NCI-H345 treated with DMSO at 0.1 percent for 48 hours (cell line): ENCODE data around the gene DNAH2.

ENCODE experiments used
- DNase-seq: peaks from one replicate; lab custom pipeline; 2025; ENCODE audit not compliant: unreplicated experiment; lab: John Stamatoyannopoulos, UW

Gene DNAH2

DNA sequence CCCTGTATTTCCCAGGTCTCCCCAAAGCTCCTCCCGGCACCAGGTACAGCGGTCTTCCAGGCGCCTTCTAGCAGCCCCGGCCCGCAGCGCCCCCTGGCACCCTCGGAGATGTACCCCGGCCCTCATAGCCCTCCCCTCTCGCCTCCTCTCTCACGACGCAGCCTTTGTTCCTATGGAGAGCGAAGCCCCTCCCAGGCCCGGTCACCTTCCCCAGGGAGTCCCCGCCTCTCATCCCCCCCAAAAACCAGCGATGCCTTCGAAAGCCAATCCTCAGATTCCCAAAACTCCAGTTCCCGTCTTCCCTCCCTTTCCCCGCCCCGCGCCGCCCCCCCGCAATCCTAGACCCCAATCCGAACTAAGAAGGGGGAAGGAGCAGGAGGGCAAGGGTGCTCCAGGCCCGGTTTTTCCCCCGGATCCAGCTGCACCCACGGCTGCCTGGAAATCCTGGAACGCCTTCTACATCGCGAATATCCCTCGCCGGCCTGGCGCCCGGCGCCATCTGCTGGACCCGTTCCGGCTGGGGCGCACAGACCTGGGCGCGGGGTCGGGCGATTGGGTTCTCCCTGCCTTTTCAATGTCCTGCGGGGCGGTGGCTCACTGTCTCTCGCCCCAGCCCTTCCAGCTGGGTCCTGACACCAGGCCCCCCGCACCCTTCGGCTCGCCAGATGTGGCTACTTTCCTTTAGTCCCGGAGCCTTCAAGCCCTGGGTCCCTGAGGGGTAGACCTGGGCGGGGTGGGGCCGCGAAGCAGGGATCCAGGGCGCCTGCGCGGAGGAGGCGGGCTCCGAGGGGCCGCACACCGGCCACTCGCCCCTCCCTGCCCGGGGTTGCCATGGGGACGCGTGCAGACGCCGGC lies at the start of gene DNAH2:
TSS of gene DNAH2 (plus strand) at position 844 of the 855 bp plus-strand sequence. CDS start 1,991 bp downstream, outside the sequence.
- DNase-seq: peak; percentile 65

- DNase-seq: no peak
Observed at GRCh38 chr17:7668482-7668881, 49.1 kb upstream of the DNAH2 start.

DNA sequence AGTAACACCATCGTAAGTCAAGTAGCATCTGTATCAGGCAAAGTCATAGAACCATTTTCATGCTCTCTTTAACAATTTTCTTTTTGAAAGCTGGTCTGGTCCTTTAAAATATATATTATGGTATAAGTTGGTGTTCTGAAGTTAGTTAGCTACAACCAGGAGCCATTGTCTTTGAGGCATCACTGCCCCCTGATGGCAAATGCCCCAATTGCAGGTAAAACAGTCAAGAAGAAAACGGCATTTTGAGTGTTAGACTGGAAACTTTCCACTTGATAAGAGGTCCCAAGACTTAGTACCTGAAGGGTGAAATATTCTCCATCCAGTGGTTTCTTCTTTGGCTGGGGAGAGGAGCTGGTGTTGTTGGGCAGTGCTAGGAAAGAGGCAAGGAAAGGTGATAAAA lies 44.3 kb upstream of the DNAH2 start:
- no peak for DNase-seq

DNA sequence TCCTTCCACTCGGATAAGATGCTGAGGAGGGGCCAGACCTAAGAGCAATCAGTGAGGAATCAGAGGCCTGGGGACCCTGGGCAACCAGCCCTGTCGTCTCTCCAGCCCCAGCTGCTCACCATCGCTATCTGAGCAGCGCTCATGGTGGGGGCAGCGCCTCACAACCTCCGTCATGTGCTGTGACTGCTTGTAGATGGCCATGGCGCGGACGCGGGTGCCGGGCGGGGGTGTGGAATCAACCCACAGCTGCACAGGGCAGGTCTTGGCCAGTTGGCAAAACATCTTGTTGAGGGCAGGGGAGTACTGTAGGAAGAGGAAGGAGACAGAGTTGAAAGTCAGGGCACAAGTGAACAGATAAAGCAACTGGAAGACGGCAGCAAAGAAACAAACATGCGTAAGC lies 42.6 kb upstream of the DNAH2 start:
- no peak for DNase-seq

DNA sequence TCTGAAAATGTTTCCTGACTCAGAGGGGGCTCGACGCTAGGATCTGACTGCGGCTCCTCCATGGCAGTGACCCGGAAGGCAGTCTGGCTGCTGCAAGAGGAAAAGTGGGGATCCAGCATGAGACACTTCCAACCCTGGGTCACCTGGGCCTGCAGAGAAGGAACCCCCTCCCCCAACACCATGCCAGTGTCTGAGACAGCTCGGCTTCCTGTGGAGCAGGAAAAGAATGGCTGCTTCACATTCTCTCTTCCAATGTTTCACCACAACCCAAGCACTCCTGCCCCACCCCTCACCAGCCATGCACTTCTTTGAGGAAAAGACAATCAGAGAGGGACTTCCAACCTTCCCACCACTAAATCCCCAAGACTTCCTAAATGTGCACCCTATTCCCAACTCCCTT lies 41.0 kb upstream of the DNAH2 start:
- no peak for DNase-seq

- DNase-seq: no peak
Observed at GRCh38 chr17:7677388-7678067, 40.0 kb upstream of the DNAH2 start.

GRCh38 chr17:7684851-7685532 lies 32.6 kb upstream of the DNAH2 start:
- DNase-seq: no peak

DNA sequence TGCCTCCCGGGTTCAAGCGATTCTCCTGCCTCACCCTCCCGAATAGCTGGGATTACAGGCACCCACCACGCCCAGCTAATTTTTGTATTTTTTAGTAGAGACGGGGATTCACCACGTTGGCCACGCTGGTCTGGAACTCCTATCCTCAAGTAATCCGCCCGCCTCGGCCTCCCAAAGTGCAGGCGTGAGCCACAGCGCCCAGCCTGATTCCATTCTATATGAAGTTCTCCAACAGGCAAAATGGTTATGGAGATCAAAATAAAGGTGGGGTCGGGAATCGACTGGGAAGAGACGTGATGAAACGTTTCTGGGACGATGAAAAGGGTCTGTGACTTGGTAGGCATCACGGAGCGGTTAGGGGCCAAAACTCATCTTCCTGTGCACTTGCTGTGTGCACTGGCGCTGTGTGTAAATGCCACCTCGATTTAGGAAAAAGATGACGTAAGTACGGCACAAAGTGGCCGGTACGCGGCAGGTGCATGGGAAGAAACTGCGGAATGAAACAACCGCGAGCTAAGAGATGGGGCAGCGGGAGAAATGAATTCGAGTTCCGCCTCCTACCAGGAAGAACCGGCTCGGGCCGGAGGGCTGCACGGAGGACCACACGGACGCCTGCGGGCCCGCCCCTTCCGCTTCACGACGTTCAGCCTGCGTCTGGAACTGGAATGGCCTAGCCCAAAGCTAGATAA lies 31.9 kb upstream of the DNAH2 start:
- DNase-seq: no peak

DNA sequence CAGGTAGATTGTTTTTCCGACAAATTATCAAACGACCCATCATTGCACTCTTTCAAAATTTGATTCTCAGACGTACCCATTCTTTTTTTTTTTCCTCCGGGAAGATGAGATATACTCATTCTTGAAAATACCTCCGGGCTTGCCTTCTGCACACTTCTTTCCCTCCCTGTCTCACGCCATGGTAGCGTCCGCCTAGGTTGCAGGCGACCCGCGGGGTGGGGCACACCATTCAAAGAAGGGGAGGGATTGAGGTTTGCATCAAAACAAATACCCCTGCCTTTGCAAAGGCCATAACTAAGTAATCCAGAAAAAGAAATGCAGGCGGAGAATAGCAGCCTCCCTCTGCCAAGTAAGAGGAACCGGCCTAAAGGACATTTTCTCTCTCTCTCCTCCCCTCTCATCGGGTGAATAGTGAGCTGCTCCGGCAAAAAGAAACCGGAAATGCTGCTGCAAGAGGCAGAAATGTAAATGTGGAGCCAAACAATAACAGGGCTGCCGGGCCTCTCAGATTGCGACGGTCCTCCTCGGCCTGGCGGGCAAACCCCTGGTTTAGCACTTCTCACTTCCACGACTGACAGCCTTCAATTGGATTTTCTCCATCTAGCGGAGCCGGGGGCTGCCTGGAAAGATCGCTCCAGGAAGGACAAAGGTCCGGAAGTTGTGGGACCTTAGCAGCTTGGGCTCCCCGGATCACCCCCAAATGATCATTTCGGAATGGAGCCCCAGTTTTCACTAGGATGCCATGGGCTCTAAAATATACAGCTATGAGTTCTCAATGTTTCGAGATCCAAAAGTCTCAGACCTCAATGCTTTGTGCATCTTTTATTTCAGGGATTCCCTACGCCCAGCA lies 31.1 kb upstream of the DNAH2 start:
- DNase-seq: peak; percentile 84

DNA sequence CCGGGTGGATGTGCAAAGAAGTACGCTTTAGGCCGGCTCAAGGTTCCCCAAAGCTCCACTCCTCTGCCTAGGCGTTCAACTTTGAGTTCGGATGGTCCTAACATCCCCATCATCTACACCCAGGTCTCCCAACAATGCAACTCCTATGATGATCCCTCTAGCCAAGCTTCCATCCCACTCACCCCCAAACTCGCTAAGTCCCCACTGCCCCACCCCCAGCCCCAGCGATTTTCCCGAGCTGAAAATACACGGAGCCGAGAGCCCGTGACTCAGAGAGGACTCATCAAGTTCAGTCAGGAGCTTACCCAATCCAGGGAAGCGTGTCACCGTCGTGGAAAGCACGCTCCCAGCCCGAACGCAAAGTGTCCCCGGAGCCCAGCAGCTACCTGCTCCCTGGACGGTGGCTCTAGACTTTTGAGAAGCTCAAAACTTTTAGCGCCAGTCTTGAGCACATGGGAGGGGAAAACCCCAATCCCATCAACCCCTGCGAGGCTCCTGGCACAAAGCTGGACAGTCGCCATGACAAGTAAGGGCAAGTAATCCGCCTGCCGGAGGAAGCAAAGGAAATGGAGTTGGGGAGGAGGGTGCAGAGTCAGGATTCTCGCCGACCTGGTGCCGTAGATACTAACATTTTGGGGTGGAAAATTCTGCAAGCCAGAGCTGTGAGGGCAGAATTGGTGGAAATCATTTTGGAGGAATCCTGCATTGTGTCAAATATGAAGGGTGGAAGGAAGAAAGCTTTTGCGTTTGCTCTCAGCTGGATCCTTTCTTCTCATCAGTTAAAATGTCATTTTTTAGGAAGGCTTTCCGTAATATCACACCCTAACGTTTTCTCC lies 30.3 kb upstream of the DNAH2 start, which contains the start of gene TP53:
TSS of gene TP53 (minus strand) at position 419 of the 836 bp plus-strand sequence. CDS start 10,896 bp downstream, outside the sequence.
- DNase-seq: peak; percentile 49

- peak; percentile 89 for DNase-seq
Observed at GRCh38 chr17:7687908-7688807, 29.4 kb upstream of the DNAH2 start, which contains the start of gene WRAP53. TSS of gene WRAP53 (plus strand) at chr17:7688477. CDS start at chr17:7688649, 172 bp downstream.

- DNase-seq: no peak
Observed at GRCh38 chr17:7688808-7689316, 28.7 kb upstream of the DNAH2 start.

DNA sequence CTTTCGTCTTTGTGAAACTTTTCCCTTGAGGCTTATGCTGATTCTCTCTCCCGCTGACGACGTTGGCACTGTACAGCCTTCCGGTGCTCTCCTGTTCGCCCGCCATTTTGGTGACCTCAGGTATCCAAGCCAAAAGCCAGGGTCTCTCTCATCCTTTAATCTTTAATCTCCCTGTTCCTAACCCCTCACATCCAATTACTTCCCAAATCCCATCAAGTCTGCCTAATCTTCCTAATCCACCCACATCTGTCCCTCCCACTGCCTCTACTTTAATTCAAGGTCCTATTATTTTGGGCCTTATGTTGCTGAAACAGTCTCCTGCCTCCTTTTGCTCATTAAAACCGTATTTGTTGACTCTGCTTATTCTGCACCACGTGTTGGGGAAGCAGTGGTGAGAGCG lies 22.0 kb upstream of the DNAH2 start:
- no peak for DNase-seq

DNA sequence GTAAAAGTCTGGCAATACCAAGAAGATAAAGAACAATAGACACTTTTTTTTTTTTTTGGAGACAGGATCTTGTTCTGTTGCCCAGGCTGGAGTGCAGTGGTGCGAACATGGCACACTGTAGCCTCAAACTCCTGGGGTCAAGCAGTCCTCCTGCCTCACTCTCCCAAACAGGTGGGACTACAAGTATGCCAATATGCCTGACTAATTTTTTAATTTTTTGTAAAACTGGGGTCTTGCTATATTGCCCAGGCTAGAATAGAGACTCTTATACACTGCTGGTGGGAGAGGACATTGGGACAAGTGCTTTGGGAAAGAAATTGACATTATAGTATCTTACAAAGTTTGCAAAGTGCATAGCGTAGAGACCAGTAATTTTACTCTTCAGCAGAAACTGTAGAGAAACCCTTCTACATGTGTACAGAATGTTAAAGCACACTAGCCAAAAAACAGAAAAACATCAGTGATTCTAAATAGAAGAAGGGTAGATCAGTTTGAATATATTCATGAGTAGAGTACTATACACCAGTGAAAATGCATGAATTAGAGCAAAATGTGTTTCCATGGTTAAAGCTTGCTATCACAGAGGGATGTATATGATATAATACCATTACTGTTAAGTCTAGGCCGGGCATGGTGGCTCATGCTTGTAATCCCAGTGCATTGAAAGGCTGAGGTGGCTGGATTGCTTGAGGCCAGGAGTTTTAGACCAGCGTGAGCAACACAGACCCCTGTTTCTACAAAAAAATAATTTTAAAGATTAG lies 19.5 kb upstream of the DNAH2 start:
- DNase-seq: no peak

DNA sequence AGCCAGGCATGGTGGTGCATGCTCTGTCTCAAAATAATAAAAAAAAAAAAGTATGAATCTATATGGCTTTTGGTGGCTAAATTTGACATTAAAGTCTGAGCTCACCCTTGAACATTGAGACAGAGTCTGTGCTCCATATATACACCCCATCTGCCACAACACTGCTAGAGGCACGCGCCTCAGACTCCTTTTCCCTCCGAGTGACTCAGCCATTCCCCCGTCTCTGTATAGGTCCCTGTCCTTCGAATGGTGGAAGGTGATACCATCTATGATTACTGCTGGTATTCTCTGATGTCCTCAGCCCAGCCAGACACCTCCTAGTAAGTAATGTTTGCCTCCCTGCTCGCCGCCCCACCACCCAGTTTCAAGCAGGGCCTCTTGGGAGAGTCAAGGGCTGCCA lies 17.0 kb upstream of the DNAH2 start:
- no peak for DNase-seq

- DNase-seq: no peak
Observed at GRCh38 chr17:7701681-7702080, 15.9 kb upstream of the DNAH2 start.

- DNase-seq: no peak
Observed at GRCh38 chr17:7702776-7703175, 14.8 kb upstream of the DNAH2 start.
